Mucosa of rectum (tissue), 2 donors: ENCODE measurements around the gene TLL2.
A peak's percentile ranks its signal among the peaks of the same experiment; 100 is the strongest.

Experiments
- H3K27ac ChIP-seq, 2 donors: one replicate each; pipeline ENCODE4 v1.7.0; 2013; ENCODE audit warnings: inconsistent platforms in 2 of 2, low read depth in 2 of 2, low read length in 2 of 2
- H3K27me3 ChIP-seq, 2 donors: one replicate each; pipeline ENCODE4 v1.7.0; 2013; ENCODE audit warnings: low read length in 2 of 2; ENCODE audit not compliant: control insufficient read depth in 2 of 2, insufficient read depth in 2 of 2
- H3K36me3 ChIP-seq, 2 donors: one replicate each; pipeline ENCODE4 v1.7.0; 2013; ENCODE audit warnings: low read length in 2 of 2; ENCODE audit not compliant: control insufficient read depth in 2 of 2, insufficient read depth in 2 of 2
- H3K4me1 ChIP-seq, 2 donors: one replicate each; pipeline ENCODE4 v1.7.0; 2013; ENCODE audit warnings: low read length in 2 of 2, mild to moderate bottlenecking in 1 of 2; ENCODE audit not compliant: control insufficient read depth in 2 of 2, insufficient read depth in 2 of 2
- H3K4me3 ChIP-seq, 2 donors: one replicate each; pipeline ENCODE4 v1.7.0; 2013; ENCODE audit warnings: low read length in 2 of 2
- H3K9ac ChIP-seq, 2 donors: one replicate each; pipeline ENCODE4 v1.7.0; 2013; ENCODE audit warnings: low read length in 2 of 2, low read depth in 1 of 2, mild to moderate bottlenecking in 1 of 2
- H3K9me3 ChIP-seq, 2 donors: one replicate each; pipeline ENCODE4 v1.7.0; 2013; ENCODE audit warnings: low read length in 2 of 2; ENCODE audit not compliant: control insufficient read depth in 2 of 2
- donor health status: healthy.
- donor health status: Normal muscosa, but diverticular disease.

The TLL2 gene

GRCh38 chr10:96377816-96378294 lies 135.9 kb downstream of the TLL2 start:
- Histone ChIP-seq H3K36me3 (no peaks in the 10 kb centered on the region), H3K27me3 (no peaks in the 10 kb centered on the region), H3K9me3 (no peaks in the 10 kb centered on the region), H3K4me1 (peaks cover 6 to 7% of the 10 kb centered on the region in 2 donors), H3K27ac (no peak overlapping the region), H3K9ac (no peak overlapping the region), H3K4me3 (no peak overlapping the region)

DNA sequence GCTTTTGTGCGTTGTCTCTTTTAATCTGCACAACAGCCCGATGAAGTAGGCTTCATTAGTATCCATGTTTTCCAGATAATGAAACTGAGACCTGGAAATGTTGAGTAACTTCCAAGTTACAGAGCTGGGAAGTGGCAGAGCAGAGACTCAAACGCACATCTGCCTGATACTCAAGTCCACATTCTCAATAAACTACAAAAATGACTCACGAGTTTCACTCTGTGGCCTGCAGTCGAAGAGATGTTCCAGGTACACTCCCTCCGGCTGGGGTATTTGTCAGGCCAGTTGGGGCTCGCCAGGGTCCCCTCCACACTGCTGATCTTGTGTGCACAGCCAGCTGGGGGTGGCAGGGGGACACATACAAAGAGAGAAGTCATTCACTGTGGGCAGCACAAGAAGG lies 137.2 kb downstream of the TLL2 start:
- Histone ChIP-seq H3K9me3 (no peaks in the 10 kb centered on the region), H3K36me3 (no peaks in the 10 kb centered on the region), H3K4me1 (peaks cover 6 to 7% of the 10 kb centered on the region in 2 donors), H3K9ac (no peak overlapping the region), H3K27ac (no peak overlapping the region), H3K4me3 (no peak overlapping the region), H3K27me3 (no peaks in the 10 kb centered on the region)

DNA sequence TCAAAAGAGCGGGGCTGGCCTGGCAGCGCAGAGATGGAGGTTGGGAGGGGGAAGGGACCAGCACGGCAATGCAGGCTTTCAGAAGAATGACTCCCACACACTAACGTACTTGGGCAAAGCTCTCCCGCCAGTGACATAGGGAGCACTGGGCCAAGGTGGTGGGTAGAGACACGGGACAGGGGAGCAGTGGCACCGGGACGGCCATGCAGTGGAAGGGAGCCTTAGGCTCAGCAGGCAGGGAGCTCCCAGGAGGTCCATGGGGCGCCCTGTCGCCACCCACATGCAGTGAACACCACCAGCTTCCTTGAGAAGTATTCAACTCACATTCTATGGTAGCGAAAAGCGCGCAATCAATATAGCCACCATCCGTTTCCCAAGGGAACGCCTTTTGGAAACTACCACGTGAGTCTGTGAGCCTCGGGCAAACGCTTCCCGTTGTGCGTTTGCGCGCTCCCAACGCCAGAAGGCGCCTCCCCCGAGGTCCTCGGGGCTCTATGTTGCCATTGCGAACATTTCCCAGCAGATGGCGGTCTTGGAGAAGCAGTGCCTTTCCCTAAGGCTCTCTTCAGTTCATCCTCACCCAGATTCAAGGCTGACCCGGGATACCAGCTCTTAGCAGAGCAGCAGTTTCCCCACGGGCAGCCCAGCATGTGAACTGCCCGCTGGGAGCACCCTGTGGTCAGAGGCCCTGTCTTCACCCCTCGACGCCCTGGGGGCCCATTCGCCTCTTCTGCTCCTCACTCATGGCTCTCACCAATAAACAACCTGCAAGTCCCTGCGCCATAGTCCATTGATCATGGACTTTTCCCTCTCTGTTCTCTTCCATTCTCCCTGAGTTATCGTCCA lies 138.5 kb downstream of the TLL2 start:
- Histone ChIP-seq H3K36me3 (no peaks in the 10 kb centered on the region), H3K4me1 (peaks cover 6 to 7% of the 10 kb centered on the region in 2 donors), H3K9ac (peak overlapping the region in 1 of 2 donors; percentile 46), H3K4me3 (peak overlapping the region; percentile 66 to 75), H3K27me3 (no peaks in the 10 kb centered on the region), H3K9me3 (no peaks in the 10 kb centered on the region), H3K27ac (no peak overlapping the region)

DNA sequence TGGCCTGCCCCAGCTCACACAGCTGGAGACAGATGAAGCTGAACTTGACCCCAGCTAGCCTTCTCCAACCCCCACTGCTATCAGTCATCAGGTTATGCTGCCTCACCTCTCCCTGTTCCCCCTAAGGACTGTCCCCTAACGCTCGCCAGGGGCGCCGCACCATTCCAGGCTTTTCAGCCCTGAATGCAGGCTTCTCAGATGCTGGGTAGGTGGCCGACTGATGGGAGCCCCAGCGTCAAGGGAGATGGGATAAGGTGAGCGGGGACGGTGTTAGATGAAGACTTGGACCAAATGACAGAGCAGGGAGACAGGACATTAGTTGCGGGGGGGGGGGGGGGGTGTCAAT lies 139.1 kb downstream of the TLL2 start:
- H3K27me3 ChIP-seq: peaks cover 0 to 3% of the 10 kb centered on the region in 2 donors
- H3K27ac ChIP-seq: no peak overlapping the region
- H3K9ac ChIP-seq: no peak overlapping the region
- no peak overlapping the region for H3K4me3 ChIP-seq
- no peaks in the 10 kb centered on the region for H3K9me3 ChIP-seq
- H3K4me1 ChIP-seq: peaks cover 6 to 7% of the 10 kb centered on the region in 2 donors
- no peaks in the 10 kb centered on the region for H3K36me3 ChIP-seq

- Histone ChIP-seq H3K27ac (no peak overlapping the region), H3K27me3 (peaks cover 0 to 3% of the 10 kb centered on the region in 2 donors), H3K36me3 (no peaks in the 10 kb centered on the region), H3K4me3 (no peak overlapping the region), H3K4me1 (peaks cover 6 to 7% of the 10 kb centered on the region in 2 donors), H3K9ac (no peak overlapping the region), H3K9me3 (no peaks in the 10 kb centered on the region)
Observed at GRCh38 chr10:96374004-96374403, 139.7 kb downstream of the TLL2 start.

GRCh38 chr10:96371356-96371755 lies 142.4 kb downstream of the TLL2 start:
- H3K27me3 ChIP-seq: peaks cover 0 to 3% of the 10 kb centered on the region in 2 donors
- H3K9me3 ChIP-seq: no peaks in the 10 kb centered on the region
- H3K9ac ChIP-seq: no peak overlapping the region
- no peaks in the 10 kb centered on the region for H3K36me3 ChIP-seq
- H3K4me1 ChIP-seq: peaks cover 6 to 7% of the 10 kb centered on the region in 2 donors
- H3K4me3 ChIP-seq: no peak overlapping the region
- no peak overlapping the region for H3K27ac ChIP-seq

DNA sequence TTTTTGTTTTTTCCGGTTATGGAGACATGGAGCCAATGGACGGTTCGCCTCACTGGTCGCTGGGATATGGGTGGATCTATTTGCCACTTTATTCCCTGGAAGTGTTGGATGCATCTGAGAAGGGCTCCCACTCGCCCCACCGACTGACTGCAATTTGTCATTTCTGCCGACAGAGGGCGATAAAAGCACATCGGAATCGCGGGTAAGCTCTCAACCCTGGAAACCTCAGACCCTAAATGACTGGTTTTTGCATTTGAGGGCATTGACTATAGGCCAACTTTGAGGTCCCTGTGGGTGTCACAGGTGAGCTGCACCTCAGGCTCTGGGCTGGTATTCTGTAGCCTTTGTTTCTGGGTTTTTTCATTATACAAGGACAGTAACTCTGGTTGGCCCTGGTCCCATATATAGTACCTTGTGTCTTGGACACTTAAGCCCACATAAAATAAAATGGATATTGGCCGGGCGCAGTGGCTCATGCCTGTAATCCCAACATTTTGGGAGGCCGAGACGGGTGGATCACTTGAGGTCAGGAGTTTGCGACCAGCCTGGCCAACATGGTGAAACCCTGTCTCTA lies 143.1 kb downstream of the TLL2 start:
- Histone ChIP-seq H3K36me3 (no peaks in the 10 kb centered on the region), H3K27ac (no peak overlapping the region), H3K27me3 (peaks cover 0 to 3% of the 10 kb centered on the region in 2 donors), H3K9me3 (no peaks in the 10 kb centered on the region), H3K9ac (no peak overlapping the region), H3K4me1 (peaks cover 6 to 7% of the 10 kb centered on the region in 2 donors), H3K4me3 (no peak overlapping the region)

DNA sequence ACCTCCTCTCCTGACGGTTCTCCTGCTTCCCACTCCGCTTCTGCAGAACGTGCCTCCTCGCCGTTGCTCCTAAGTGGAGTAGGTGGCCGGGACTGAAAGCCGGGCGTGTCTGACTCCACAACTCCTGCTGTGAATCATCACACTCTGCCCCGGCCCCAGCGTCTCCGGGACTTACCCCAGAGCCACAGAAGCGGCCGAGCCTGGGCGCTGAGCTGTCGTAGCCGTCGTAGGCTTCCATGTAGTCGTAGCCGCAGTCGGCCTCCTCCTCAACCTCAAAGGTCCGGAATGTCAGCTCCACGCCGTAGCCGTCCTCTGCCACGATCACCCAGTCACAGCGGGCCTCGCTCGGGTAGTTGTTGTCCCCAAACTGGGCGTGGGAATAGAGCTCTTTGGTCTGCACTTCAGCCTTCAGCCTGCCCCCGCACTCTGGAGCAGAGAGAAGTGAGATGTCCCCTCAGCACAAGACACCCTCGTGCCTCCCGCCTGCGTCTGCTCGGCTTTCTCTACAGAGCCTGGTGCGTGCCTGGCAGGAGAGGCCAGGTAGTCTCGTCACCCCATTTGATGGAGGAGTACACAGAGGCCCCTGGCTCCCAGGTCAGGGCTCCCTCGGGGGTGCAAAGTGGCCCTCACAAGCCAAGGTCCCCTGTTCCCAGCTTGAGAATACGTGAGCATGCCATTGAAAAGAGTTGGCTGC lies 143.7 kb downstream of the TLL2 start:
- H3K36me3 ChIP-seq: no peaks in the 10 kb centered on the region
- H3K4me3 ChIP-seq: no peak overlapping the region
- no peaks in the 10 kb centered on the region for H3K9me3 ChIP-seq
- no peak overlapping the region for H3K9ac ChIP-seq
- H3K4me1 ChIP-seq: peaks cover 2% of the 10 kb centered on the region in 2 donors
- no peak overlapping the region for H3K27ac ChIP-seq
- H3K27me3 ChIP-seq: peaks cover 0 to 3% of the 10 kb centered on the region in 2 donors

DNA sequence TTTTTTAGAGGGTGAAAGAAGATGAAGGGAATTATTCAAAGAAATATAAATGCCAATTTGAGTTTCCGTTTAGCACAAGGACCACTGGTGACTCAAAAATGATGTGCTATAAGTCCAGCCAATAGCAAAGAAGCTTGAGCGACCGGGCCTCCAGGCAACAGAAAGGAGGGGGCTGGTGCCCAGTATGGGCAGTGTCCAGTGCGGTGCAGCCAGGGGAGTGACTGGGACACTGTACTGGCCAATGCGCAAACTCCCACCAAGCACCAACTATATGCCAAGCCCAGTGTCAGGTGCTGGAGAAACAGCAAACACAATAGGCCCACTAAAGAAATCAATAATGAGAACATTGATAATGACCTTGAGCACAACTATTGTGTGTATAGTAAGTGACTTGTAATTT lies 144.8 kb downstream of the TLL2 start:
- Histone ChIP-seq H3K9ac (no peak overlapping the region), H3K4me1 (no peaks in the 10 kb centered on the region), H3K27me3 (peaks cover 0 to 3% of the 10 kb centered on the region in 2 donors), H3K4me3 (no peak overlapping the region), H3K36me3 (no peaks in the 10 kb centered on the region), H3K27ac (no peak overlapping the region), H3K9me3 (no peaks in the 10 kb centered on the region)

DNA sequence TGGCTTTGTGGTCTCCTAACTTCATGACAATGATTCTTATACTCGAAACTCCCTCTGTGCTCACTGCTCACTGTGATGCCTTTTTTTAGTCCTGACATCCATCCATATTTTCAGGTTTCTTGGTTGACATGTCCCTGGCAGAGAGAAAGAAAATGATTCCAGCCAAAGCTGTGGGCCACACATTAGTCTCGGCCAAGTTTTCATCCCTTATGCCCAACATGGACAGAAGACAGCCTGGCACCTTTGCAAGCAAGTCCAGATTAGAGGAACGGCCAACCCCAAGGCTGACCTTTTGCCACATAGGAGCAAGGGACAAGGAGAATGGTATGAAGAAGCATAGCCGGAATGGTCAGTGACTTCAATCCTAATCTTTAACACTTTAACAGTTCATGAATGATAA lies 146.3 kb downstream of the TLL2 start:
- Histone ChIP-seq H3K4me3 (no peak overlapping the region), H3K9me3 (no peaks in the 10 kb centered on the region), H3K36me3 (no peaks in the 10 kb centered on the region), H3K4me1 (no peaks in the 10 kb centered on the region), H3K27ac (no peak overlapping the region), H3K27me3 (peaks cover 0 to 3% of the 10 kb centered on the region in 2 donors), H3K9ac (no peak overlapping the region)
